Gastrocnemius medialis (tissue), 4 donors: ENCODE data around the gene MDH2.
"Not testable (repeated sequence)": the region's sequence is repeated elsewhere in the genome, so short reads cannot be mapped to it uniquely, and the experiment has no call there.

Experiments
- POLR2A ChIP-seq, 2 donors: fragments of 450-650 bp; IDR thresholded peaks; one replicate each; pipeline ENCODE4 v1.6.1; 2017; ENCODE audit warnings: antibody characterized with exemption in 2 of 2, mild to moderate bottlenecking in 2 of 2, moderate library complexity in 2 of 2
- TF ChIP-seq, protein P1 (sequence below), 5 experiments: fragments of 450-650 bp in 3 of 5; fragments of 200-600 bp in 2 of 5; sonication (generic) in 2 of 5; IDR thresholded peaks in 4 of 5; conservative IDR thresholded peaks in 1 of 5; 1 replicate in 4 of 5; 2 replicates in 1 of 5; pipeline ENCODE4 v1.5.1; 2016 to 2019; ENCODE audit warnings: antibody characterized with exemption in 5 of 5, mild to moderate bottlenecking in 3 of 5, moderate library complexity in 3 of 5

DNA sequence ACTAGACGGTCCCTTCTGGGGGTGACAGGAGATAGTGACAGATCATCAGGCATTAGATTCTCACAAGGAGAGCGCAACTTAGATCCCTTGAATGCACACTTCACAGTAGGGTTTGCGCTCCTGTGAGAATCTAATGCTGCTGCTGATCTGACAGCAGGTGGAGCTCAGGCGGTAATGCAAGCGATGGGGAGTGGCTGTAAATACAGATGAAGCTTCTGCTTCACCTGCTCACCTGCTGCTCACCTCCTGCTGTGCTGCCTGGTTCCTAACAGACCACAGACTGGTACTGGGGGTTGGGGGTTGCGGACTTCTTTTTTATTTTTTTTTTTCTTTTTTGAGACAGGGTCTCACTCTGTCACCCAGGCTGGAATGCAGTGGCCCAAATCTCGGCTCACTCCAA is 18.2 kb upstream of the MDH2 start:
- TF ChIP-seq, protein P1, sequence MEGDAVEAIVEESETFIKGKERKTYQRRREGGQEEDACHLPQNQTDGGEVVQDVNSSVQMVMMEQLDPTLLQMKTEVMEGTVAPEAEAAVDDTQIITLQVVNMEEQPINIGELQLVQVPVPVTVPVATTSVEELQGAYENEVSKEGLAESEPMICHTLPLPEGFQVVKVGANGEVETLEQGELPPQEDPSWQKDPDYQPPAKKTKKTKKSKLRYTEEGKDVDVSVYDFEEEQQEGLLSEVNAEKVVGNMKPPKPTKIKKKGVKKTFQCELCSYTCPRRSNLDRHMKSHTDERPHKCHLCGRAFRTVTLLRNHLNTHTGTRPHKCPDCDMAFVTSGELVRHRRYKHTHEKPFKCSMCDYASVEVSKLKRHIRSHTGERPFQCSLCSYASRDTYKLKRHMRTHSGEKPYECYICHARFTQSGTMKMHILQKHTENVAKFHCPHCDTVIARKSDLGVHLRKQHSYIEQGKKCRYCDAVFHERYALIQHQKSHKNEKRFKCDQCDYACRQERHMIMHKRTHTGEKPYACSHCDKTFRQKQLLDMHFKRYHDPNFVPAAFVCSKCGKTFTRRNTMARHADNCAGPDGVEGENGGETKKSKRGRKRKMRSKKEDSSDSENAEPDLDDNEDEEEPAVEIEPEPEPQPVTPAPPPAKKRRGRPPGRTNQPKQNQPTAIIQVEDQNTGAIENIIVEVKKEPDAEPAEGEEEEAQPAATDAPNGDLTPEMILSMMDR (IDR thresholded peaks at IDR 0.05 in 4 of 5, conservative IDR thresholded peaks at IDR 0.05 in 1 of 5): not testable (repeated sequence)
- not testable (repeated sequence) for TF ChIP-seq POLR2A (IDR thresholded peaks at IDR 0.05)
